Ovary (tissue), 3 donors: Measurements from ENCODE around the gene CTDSPL.

Experiments
- CTCF ChIP-seq, 3 donors: fragments of 450-650 bp in 2 of 3; fragments of 200-600 bp in 1 of 3; IDR thresholded peaks; one replicate each; pipeline versions ENCODE4 v1.5.1 to v1.8.0; 2016 to 2022; ENCODE audit warnings: antibody characterized with exemption in 3 of 3, mild to moderate bottlenecking in 1 of 3
- POLR2A ChIP-seq: fragments of 450-650 bp; IDR thresholded peaks from one replicate; pipeline ENCODE4 v1.6.1; 2017; ENCODE audit warnings: antibody characterized with exemption, mild to moderate bottlenecking, moderate library complexity
- donor health status: DM: no; HTN: no; CAD: no.

- TF ChIP-seq CTCF (IDR thresholded peaks at IDR 0.05) = no peak
- no peak for TF ChIP-seq POLR2A
These were observed 76.3 kb downstream of the CTDSPL start for GRCh38 chr3:37938011-37938410.
